Left kidney (tissue), 2 donors: ENCODE data around the gene SHISA9. TPM values are rescaled to one million over a fixed set of nuclear protein-coding genes. Genes with fewer than 3 reads are reported as not detected.

Experiments used
- DNase-seq: peaks from one replicate; pipeline ENCODE4 v3.0.0-alpha.2; 2013
- polyA plus RNA-seq: library from polyadenylated mRNA; unstranded; fragments of 120-200 nt; gene quantifications from one replicate; pipeline ENCODE4 v1.2.1, GENCODE V29; 2013; ENCODE audit not compliant: insufficient read length

SHISA9 gene
- polyA plus RNA-seq, 1 donor = 4.6 TPM

DNA sequence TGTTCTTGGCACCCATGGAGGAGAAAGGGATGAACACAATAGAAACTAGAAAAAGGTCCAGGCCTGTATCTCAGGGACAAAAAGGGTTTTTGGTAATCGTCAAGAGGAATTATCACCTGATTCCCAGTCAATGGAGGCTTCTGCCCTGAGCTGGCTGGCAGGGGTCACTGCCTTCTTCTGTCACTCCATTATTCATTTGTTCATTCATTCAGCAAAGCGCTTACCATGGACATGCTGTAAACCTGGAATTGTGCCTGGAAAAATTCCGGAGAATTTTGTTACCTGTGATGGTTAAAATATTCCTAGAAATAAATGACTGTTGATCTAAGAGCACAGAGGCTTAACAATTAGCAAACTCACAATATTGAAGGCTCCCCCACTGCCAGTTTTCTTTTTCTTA lies 212.3 kb downstream of the SHISA9 start:
- DNase-seq = no peak

DNA sequence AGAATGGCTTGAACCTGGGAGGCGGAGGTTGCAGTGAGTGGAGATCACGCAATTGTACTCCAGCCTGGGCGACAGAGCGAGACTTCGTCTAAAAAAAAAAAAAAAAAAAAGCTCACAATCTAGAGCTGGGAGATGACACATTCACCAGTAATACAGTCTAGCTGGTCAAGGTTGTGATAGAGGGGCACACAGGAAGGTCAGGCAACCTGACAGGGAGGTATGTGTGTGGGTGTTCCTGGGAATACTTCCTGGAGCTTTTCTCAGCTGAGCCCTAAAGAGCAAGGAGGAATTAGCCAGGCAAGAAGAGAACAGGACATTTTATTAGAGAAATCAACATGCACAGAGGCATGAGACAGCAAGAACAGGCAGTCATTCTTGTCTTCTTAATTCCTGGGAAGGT lies 216.7 kb downstream of the SHISA9 start:
- no peak for DNase-seq

DNA sequence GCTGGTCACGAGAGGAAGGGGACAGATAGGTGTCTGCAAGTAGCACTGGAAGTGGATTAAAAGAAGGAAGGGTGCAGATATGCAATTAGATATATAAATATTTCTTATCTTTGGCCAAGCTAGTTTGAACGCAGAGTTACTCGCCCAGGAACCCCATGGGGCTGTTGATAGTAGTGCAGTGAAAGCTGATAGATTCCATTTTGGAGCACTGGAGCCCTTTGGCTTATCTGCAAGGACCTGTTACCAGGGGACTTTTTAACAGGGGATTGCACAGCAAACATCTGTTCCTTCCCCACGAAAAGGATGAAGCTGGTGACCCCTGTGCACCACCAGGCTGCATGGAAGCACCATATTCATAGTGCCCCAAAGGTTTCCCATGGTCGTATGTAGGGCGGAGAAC lies 218.7 kb downstream of the SHISA9 start:
- DNase-seq = no peak

DNA sequence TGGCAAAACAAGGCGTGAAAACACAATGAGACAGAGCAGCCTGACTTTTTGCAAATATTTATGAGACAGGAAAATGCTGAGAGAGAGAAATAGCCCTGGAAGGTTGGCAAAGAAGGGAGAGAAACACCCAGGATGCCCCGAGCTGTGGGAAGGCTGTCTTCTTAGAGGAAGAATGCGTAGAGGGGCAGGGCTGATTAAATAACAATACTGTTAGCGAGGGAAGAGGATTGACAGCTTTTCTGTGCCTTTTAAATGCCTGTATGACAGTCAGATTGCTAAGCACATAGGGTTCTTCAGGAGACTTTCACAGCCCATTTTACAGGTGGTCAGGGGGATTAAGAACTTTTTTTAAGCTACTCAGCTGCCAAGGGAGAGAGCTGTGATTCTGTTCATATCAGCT lies 219.2 kb downstream of the SHISA9 start:
- DNase-seq = no peak

DNA sequence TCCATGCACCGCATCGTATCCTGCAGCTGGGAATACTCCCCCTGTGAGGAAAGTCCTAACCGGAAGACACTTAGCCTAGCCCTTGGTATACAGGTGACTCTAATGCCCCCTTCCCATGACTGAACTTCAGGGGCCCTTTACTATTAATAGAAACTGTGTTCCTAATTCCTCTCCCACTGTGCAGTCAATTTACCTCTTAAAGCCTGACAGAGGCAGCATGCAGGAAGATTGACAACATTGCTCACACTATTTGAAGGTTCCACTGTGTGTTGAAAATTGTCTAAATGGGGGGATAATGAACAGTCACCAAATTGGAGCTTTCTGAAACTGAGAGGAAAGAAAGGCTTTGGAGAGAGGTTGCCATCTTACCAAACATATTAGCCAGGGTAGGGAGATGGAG lies 222.6 kb downstream of the SHISA9 start:
- DNase-seq = no peak

DNA sequence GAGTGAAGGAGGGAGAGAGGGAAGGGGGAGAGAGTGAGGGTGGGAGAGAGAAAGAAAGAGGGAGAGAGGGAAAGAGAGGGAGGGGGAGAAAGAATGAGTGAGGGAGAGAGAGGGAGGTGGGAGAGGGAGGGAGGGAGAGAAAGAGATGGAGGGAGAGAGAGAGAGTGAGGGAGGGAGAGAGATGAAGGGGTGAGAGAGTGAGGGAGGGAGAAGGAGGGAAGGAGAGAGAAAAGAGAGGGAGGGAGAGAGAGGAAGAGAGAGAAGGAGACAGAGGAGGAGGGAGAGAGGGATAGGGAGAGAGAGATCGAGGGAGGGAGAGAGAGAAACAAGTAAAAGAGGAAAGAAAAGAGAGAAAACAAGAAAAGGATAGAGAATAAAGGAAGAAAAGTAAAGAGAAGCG lies 225.7 kb downstream of the SHISA9 start:
- DNase-seq = no peak

DNA sequence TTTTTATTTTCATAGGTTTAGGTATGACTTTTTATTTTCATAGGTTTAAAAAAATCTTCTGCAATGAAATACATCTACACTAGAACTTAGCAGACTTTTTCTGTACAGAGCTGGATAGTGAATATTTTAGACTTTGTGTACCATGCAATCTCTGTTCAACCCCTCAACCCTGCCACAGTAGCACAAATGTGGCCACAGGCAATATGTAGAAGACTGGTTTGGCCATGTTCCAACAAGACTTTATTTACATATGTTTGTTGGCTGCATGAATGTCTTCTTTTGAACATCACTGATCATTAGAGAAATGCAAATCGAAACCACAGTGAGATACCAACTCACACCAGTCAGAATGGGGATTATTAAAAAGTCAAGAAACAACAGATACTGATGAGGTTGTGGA lies 229.2 kb downstream of the SHISA9 start:
- no peak for DNase-seq

DNA sequence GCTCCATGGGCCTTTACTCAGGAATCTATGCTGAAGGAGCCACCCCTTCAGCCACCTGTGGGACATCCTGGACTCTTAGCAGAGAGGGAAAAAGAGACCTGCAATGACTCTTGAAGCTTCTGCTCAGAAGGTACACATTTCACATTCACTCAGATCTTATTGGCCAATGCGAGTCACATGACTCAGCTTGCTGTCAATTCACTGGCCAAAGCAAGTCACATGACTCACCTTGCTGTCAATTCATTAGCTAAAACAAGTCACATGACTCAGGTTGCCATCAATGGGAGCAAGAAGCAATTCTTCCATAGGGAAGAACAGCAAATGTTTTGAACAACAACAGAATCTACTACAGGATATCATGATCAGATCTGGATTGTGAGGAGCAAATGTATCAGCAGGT lies 233.4 kb downstream of the SHISA9 start:
- DNase-seq = no peak

DNA sequence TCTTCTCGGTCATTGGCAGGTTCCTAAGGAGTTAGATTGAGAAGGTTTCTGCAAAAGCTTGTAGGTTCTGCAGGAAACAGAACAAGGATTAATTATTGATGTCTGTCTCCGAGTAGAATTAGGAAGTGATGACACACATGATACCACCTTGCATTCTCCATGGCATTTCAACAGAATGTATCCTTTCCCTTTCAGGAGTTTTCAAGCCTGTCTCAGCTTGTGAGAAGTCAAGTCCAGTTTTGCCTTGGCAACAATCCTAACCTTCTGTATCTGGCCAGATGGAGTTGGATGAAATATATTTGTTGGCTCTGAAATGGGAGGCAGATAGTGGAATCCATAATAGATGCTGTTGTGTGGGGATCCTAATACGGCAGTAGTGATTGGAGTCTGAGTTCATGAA lies 235.5 kb downstream of the SHISA9 start:
- DNase-seq = no peak

DNA sequence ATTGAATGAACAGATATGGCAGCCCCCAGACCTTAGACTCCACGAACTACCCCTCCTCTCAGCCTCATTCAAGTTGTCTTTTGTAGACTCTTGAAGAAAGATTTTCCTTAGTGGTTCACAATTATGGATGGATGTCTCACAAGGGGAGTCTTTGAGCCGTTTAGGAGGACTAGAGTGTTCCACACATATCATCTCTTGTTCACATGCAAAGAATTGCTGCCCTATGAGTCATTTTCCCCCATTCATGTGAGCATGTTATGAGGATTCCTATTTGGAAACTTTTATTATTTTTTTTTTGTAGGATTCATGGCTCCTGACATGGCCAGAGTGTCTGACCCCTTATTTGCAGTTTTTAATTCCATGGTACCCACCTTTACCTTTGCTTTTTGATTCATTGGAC lies 237.1 kb downstream of the SHISA9 start:
- DNase-seq = no peak

DNA sequence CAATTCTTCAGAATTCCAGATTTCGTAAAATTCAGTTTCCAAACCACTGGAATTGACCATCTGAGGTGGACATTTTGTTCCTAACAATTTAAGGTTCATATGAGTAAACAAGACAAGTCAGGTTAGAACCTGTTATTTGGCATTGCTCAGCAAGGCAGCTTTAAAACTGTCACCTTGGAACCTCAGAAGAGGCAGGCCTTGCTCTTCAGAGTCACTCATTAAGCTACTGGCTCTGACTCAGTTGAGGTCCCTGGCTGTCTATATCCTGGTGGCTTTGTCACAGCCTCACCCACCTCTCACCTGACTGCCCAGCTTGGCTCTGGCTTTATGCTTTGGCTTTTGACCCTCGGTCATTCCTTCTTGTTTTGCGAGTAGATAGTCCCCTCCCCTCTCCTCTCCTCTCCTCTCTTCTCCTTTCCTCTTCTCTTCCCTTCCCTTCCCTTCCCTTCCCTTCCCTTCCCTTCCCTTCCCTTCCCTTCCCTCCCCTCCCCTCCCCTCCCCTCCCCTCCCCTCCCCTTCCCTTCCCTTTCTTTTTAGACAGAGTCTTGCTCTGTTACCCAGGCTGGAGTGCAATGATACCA lies 238.4 kb downstream of the SHISA9 start:
- DNase-seq = no peak

DNA sequence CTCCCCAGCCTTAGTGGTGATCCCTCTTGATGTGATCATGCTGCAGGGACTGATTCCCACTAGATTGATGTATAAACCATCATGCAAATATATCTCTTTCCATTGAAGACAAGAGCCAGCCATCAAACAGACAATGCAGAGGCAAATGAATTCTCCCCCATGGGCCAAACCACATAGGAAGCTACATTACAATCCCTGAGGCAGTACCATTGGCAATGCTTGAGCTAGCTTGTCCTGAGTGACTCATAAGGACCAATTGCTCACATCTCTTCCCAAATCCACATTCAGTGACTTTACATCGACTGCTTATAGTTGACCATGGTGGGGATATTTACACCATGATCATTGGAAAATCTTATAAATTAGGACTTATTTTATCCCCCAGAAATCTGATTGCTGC lies 242.2 kb downstream of the SHISA9 start:
- DNase-seq = no peak

DNA sequence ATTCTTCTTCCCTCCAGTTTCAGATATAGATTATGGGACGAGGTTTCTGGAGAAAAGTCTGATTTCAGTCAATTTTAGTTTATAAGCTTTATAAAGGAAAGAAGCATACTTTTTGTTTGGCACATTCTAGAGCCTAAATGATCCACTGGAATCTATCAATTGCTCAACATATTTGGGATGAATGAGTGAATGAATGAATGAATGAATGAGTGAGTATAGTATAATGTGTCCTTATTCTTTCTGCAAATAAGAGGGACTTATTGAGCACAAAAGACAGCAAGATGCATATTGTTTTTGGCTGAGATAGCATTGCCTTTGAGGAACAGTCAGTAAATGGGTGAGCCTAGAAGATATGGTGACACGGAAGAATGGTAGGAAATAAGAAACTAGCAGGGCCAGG lies 245.4 kb downstream of the SHISA9 start:
- DNase-seq = no peak

DNA sequence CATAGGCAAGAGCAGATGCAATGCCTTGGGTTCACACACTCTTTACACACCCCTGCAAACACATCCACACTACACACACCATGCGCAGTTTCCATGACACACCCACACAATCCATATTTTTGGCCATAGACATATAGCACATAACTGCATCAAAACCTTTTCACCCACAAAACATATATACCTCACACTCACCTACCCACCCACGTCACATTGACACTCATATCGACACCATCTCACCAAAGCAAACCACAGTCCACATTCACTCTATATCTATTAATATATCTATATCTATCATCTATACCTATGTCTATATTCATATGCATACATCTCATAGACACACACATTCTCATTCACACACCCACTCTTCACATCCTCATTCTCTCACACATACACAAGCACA lies 246.9 kb downstream of the SHISA9 start:
- DNase-seq = no peak

DNA sequence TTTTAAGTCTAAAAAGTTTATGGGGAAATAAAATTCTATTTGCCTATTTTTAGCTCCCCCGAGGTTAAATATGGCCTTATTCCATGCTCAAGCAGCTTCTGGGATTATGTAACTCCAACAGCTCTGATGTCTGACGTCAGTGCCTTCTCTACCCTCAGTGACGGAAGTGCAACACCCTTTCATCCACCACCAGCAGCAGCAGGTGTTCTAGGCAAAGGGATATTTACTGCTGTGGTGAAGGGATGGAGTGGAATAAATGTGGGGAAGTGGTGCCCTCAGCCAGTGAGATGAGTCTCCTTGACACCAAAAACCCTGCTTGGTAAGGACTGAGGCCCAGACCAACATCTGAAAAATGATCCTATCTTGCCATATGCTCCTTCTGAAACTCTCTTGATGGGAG lies 247.4 kb downstream of the SHISA9 start:
- DNase-seq = no peak

DNA sequence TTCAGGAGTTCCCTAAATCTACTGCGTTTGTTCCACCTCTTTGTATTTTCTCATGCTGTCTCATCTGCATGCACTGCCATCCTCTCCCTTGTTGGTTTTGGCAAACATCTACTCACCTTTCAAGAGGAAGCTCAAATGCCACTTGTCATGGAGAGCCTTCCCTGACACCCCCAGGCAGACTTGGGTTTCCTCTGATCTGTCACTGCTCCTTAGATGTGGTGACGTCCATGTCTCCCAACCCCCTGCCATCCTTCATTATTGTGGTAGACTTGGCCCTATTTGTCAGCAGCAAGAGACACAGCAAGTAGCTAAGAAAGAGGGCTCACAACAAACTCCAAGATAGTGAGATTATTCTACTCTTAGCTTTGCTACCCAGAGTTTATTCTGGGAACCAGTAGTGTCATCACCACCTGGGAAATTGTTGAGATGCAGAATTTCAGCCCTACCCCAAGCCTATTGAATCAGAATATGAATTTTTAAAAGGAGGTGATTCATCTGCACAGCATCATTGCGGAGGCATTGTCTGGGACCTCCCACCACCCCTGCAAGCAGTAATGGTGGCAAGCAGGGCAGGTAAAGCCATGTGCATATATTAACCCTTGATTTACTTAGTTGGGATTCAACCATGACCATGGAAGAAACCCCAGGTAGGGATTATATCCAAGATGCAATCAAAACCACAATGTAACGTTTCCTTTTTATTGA lies 248.9 kb downstream of the SHISA9 start:
- DNase-seq = no peak

DNA sequence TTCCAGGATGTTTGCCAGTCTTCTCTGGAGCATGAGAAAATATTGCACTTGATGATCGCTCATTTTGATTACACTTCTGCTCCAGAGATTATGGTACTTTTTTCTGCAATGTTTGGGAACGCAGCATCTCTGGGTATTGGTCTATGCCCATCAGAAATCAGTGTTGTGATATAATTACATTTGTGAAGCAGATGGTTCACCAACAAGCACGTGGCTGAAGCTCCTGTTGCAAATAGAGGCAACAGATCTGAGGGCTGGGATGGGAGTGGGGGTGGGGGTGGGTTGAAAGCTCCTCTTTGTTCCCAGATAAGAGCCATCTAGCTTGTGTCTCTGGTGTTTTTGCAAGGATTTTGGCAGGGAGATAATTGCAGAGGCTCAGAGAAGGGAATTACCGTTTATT lies 252.3 kb downstream of the SHISA9 start:
- no peak for DNase-seq

DNA sequence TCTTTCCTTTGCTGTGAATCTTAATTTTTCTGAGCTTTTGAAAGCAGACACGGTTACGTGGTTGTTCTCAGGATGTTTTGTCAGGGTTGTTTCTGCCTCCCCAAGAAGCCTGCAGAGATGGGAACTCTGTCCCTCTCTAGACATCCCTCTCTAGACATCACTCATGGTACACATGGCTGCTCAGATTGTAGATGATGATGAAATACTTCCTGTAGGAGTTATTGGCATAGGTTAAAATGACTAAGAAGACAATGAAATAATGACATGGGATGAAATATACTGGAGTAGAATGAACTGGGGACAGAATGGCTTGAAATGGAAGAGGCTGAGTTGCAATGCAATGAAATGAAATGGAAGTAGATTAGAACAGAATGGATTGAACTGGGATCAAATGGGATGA lies 253.4 kb downstream of the SHISA9 start:
- no peak for DNase-seq

DNA sequence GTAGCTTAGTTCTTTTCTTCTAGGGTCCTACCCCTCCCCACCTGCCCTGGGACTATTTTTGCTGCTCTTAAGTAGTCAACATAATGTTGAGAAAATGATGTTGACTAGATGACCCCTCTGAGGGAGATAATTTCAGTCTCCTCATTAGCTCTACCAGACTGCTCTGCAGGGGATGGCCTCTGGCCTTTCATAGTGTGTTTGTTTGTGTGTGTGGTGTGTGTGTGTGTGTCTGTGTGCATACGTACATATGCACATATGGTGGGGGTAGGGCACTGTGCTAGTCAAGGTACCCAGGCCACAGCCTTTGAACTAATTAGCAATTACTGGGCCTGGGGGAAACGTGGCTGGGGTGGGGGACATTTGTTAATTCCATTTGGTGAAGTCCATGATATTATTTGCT lies 254.0 kb downstream of the SHISA9 start:
- no peak for DNase-seq

DNA sequence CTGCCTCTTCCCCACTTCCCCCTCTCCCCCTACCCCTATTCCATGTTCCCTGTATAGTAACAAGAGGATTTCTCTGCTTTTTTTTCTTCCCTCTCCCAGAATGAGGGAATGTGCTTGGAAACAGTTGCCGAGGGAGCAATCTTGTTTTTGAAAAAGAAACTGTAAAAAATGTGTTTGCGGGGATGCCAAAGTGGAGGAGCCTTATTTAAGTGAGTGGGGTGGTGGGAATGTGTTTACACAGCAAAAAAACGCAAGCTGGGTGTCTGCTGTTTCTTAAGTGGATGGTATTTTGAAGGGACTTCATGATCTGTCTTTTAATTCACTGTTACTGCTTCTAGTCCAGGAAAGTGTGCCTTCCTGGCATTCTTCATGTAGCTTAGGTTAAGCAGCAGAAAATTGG lies 254.4 kb downstream of the SHISA9 start:
- no peak for DNase-seq

DNA sequence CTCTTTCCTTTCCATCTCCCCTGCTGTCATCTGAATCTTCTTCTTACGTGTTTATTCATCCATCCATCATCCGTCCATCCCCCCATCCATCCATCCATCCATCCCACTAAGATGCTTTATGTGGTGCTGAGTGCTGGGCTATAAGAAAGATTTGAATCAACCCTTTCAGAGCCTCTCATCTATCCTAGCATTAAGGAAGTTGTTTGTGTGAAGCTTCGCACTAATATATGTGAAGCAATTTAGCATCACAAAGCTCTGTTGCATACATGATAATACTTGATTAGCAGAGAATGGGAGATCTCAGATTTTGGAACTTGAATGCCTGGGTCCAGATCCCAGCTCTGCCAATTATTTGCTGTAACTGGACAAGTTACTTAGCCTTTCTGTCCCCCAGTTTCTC lies 255.7 kb downstream of the SHISA9 start:
- DNase-seq = no peak

DNA sequence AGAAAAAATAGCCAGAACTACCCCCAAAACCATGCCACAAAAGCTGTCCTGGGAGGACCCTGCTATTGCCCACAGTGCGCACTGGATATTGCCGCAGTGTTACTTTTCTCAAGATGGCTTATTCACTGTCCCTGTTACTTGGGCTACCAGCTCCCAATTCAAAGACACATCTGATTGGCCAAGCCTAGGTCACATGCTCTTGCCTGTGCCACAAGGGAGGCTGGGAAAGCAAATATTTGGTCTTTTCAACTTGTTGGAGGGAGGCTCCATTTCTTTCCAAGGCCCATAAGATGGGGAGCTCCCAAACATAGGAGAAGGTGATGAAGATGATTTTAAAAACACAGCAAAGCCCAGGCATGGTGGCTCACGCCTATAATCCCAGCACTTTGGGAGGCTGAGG lies 257.0 kb downstream of the SHISA9 start:
- DNase-seq = no peak

DNA sequence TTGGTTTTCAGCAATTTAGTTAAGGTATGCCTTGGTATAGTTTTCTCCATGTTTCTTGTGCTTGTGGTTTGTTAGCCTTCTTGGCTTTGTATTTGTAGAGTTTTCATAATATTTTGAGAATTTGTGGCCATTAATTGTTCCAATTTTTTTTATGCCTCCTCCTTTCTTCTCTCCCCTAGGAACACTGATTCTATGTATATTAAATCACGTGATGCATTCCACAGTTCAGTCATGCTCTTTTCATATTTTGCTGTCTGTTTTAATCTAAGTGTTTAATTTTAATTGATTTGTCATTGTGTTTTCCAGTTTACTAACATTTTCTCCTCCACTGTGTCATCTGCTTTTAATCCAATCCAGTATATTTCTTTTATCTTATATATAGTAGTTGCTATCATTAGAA lies 263.6 kb downstream of the SHISA9 start:
- DNase-seq = no peak

DNA sequence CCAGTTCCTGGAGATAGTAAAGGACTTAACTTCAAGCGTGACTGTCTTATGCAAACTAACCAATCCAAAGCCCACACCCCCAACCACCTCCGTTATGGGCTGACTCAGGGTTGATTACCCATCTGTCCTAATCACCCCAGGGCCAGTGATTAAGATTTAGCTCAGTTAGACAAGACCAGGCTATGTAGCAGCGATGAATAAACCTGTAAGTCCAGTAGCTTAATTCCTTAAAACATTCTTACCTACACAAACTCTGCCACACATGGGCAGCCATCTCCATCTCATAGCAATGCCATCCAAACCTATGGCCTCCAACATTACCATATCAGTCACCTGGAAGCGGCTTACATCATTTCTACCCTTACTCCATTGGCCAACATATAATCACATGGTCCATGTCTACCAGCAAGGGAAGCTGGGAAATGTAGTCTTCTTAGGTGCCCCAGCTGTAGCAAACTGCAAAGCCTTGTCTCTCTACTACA lies 266.7 kb downstream of the SHISA9 start:
- DNase-seq = peak; percentile 24
